ENCODE results near the gene NLK.
"Not testable (repeated sequence)": the region's sequence is repeated elsewhere in the genome, so short reads cannot be mapped to it uniquely, and the experiment has no call there.

The NLK gene

DNA sequence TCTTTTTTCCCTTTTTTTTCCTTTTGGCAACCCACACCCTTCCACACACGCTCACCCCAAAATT is at the start of gene NLK:
TSS of gene NLK (plus strand) at position 21 of the 64 bp plus-strand sequence. CDS start 197 bp downstream, outside the sequence.
- DNase-seq (ENCODE audit: low spot score), result no peak

DNA sequence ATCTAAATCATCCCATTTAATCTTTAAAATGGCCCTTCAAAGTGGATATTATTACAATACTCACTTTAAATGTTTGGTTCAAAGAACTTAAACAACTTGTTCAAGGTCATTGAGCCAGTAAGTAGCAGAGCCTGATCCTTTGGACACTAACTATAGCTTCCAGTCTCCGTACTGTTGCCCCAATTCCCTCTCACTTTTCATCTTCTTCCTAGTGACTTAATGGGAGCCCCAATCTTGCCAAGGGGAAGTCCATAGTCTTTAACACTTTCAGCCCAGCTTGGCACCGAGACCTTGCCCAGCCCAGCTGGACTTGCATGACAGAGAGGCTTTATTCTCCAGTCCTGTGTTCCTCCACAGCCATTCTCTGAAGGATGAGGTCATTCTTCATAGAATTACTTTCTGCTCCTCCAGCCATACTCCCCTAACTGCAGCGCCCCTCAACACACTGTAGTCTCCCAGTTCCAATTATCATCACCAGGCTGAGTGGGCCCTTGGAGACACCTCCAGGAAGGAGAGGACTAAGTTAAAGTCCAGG is 49.2 kb upstream of the NLK start:
- DNase-seq (ENCODE audit: low spot score), result no peak

DNA sequence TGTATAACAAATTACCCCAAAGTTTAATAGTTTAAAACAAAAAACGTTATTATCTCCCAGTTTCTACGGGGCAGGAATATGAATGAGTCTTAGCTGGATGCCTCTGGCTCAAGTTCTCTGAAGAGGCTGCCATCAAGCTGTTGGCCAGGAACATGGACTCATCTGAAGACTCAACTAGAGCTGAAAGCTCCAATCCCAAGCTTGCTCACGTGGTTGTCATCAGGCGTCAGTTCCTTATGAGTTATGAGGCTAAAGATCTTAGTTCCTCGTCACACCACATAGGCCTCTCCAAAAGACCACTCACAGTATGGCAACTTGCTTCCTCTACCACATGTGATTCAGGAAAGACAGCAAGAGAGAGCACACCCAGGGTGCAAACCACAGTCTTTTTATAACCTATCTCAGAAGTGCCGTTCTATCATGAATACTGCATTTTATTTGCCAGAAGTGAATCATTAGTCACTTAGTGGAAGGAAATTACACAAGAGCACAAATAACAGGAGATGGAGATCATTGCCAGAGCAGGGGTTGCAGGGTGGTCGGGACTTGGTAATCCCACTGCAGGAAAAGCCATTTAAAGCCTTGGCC is 48.7 kb upstream of the NLK start:
- DNase-seq (ENCODE audit: low spot score), result no peak

DNA sequence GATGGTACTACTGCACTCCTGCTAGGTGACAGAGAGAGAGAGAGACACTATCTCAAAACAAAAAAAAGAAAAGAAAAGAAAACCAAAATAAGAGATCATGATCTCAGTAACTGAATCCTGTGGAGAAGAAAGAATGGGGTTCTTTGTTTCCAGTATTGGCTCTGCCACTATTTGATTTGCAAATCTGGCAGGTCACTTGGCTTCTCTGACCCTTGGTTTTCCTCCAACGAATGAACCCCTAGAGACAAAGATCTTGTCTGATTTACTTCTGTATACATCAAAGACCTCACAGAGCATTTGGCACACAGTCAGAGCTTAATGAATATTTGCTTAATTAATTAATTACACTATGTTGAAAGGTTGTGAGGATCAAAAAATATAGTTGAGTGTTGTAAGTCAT is 47.9 kb upstream of the NLK start:
- DNase-seq (ENCODE audit: low spot score), result no peak

DNA sequence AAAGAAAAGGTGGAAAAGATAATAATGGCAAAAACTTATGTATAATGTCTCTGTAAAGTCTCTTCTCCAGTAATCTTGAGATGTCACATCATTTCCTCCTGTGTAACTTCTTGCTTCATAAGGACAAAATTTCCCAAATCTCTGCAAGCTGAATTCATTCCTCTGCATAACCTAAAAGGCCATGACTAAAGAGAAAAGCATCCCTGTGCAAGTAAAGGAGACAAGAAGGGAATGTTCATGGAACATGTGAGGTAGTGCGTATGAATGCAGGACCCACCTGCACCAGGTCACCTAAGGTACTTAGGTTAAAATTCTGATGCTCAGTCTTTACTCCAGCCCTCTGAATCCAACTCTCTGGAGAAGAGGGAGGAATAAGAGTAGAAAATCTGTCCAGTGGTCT is 46.9 kb upstream of the NLK start:
- DNase-seq (ENCODE audit: low spot score), result no peak

DNA sequence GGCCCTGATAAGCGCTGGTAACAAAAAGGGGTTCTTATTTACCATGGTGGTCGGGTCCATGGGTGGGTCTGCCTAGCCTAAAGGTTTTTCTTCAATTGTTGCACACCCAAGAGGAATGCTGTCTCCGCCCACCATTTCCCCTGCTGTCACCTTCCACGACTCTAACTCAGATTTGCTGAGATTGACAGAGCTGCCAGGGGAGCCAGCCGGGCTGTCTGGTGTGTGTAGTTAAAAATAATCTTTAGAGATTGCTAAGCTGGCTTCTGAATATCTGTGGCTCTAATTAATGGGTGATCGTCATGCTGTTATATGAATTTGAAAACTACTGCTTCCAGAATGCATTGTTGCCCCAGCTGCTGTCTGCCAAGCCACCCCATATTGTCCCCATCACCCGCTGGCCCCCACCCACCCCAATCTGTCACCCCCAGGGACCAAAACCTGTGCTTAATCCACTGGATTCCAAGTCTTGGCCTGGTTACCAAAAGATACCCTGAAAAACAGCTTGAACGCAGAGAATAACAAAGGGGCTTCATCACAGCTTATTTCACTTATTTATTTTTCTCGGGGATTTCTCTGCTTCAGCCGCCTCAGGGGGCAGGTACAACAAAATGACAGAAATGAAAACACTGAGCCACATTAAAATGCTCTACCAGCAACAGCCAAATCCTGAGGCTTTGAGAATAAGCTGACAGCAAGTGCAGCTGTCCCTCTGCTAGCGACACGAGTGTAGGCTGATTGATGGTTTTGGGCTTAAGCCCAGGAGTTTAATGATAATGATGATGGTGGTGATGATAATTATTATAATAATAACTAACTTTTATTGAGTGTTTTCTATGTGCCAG is 46.1 kb upstream of the NLK start:
- no peak for DNase-seq (ENCODE audit: low spot score)

DNA sequence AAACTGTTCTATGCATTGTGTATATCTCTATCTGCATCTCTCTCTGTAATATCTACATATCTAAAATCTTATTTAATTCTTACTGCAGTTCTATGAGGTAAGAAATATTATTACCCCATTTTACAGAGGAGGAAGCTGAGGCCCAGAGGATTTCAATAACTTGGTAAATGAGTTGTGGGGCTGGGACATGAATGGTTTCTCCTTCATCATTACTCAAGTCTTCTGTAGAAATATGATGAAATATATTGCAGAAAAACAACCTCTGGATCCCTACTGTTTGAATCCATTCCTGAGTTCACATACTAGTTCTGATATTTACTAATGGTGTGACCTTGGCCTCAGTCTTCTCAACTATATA is 45.5 kb upstream of the NLK start:
- DNase-seq (ENCODE audit: low spot score), result no peak

DNA sequence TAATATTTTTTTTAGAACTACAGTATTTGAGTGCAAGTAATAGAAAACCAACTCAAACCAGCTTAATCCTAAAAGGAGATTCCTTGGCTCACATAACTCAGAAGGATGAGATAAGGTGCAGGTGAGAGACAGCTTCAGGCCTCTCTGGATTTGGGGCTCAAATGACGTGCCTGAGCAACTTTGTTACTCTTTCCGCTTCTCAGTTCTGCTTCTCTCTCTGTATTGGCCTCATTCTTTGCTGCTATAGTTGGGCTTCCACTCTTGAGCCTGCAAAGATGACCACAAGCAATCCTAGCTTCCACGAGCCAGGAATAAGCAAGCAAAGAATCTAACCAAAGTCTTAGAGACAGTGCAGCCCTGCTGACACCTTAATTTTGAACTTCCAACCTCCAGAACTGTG is 45.0 kb upstream of the NLK start:
- no peak for DNase-seq (ENCODE audit: low spot score)

DNA sequence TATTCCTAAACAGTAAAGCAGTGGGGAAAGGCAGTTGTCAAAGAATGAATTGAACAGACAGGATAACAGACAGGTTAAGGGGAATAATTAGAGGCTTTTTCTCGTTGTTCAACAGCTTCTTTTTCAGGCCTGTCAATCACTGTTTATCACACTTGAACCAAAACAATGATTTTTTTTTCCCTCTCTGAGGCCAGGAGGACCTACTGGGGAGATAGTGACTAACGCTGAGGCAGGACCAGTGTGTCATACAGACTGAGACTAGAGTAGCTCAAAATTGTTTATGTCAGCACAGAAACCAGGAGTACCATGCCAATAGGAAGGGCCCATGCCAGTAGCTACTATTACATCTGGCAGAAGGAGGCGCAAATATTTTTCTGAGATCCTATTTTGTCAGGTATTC is 41.3 kb upstream of the NLK start:
- no peak for DNase-seq (ENCODE audit: low spot score)

DNA sequence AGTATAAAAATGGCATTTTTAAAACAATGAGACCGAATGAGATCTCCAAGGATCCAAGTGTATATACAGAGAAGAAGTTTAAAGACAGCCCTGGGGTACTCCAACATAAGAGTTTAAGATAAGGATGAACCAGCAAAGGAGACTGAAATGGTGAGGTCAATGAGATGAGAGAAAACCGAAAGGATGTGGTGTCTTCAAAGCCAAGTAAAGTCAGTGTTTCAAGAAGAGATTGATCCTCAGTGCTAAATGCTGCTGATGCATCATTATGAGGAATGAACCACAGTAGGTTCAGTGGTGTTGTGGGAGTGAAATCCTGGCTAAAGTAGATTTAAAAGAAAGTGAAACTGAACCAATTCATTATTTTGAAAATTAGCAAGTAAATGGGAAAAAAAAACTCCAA is 38.1 kb upstream of the NLK start:
- no peak for DNase-seq (ENCODE audit: low spot score)

DNA sequence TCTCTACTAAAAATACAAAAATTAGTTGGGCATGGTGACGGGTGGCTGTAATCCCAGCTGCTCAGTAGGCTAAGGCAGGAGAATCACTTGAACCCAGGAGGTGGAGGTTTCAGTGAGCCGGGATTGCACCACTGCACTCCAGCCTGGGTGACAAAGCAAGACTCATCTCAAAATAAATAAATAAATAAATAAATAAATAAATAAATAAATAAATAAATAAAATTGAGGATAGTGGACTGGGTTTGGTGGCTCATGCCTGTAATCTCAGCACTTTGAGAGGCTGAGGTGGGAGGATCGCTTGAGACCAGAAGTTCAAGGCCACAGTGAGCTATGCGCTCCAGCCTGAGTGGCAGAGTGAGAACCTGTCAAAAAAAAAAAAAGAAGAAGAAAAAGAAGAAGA is 34.6 kb upstream of the NLK start:
- not testable (repeated sequence) for DNase-seq (ENCODE audit: low spot score)

DNA sequence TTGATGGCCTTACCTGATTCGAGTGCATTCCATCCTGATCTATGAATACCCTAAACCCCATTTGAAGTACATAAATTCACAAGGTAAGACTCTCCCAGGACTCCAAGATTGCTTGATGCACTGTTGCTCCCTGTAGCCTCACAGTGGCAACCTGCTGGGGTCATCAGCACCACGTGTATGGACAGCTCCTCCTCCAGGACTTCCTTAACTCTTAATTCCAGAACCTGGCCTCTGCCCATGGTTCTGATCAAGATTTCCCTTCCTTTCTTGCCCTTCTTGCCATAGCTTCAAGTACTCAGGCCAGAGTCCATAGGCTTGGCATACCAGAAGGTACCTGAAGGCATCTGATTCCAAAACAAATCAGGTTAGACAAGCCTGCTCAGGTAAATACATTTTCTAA is 34.0 kb upstream of the NLK start:
- DNase-seq (ENCODE audit: low spot score), result peak; percentile 33

DNA sequence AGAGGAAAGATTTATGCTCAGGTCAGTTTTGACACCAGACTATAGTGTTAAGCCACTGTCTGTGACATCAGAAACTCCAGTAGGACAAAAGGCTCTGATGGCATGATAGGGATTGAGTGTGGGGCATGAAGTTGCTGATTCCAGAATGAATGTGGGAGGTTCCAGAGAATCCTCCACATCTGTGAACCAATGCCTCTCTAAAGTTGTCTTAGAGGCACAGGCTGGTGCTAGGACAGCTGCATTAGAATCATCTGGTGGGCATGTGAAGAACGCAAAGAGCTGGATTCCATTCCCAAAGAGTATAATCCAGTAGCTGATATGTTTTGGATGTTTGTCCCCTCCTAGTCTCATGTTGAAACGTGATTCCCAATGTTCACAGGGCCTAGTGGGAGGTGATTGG is 32.1 kb upstream of the NLK start:
- no peak for DNase-seq (ENCODE audit: low spot score)

DNA sequence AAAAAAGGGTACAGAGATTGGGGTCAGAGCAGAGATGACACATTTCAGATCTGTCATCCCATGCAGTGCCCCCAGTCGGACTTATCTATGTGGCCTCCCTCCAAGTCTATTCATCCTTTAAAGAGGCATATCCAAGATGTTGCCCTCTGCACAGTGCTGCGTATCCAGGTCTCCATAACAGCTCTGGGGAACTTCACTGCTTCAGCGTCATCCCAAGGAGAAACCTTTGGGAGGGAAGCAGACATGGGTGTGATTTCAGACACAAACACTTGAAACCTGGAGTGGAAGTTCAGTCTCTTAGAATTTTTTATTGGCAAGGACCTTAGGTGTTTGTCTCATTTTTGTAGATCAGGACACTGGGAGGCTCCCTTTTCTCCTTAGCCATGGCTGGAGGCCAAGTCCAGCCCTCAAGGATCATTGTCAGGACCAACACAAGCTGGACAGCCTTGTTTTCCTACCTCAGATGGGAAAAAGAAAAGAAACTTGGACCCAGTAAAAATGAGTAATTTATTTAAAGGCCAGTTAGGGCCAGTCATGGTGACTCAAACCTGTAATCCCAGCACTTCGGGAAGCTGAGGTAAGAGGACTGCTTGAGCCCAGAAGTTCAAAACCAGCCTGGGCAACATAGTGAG is 23.9 kb upstream of the NLK start:
- DNase-seq (ENCODE audit: low spot score), result peak; percentile 18

DNA sequence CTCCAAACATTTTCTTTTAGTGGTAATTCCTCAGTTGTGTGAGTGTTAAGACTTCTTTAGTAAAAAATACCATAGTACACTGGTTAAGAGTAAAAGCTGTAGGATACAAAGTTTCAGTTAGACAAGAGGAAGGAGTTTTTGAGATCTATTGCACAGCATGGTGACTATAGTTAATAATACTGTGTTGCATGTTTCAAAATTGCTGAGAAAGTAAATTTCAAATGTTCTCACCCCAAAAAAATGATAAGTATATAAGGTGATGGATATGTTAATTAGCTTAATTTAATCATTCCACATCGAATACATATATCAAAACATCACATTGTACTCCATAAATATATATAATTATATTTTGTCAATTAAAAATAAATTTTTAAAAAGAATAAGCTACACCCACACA is 22.0 kb upstream of the NLK start:
- no peak for DNase-seq (ENCODE audit: low spot score)

DNA sequence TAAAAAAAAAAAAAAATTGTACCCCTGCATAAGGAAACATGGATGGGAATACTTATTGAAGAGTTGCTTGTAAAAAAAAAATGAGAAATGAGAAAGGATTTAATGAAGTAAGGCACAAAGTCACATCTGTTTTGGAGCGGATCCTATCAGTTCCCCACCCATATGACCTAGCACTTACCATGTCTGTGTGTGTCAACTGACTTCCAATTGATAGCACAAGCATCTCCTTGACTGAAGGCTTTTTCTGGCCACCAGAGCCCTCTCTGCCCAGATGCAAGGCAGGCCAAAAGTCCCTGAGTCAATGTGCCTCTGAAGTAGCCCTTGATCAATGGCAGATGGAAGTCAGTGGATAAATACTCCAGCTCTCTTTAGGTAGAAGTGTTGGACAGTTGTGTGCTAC is 13.4 kb upstream of the NLK start:
- no peak for DNase-seq (ENCODE audit: low spot score)

DNA sequence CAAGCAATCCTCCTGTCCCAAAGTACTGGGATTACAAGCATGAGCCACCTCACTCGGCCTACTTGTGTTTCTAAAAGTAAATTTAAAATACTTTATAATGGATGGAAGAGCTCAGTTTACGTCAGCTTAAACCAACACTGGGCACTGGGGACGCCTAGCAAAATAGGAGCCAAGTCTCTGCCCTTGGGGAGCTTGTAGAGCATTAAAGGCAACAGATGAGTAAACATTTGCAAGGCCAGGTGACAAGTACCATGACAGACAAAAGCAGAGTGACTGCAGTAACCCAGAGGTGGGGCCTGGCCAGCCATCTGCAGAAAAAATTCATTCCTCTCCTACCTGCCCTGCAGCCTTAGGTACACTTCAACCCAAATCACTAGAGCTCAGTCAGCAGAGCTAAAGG is 12.1 kb upstream of the NLK start:
- DNase-seq (ENCODE audit: low spot score), result no peak

DNA sequence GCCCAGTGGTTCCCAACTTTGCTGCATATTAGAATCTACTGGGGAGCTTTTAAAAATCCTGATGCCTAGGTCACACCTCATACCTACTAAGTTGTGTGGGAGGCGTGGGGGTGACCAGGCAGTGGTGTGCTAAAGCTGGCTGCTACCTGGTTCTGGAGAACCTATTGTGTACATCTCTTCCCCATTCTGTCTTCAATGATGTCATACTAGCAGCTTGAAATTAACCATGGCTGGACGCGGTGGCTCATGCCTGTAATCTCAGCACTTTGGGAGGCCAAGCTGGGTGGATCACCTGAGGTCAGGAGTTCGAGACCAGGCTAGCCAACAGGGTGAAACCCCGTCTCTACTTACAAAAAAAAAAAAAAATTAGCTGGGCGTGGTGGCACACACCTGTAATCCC is 11.3 kb upstream of the NLK start:
- no peak for DNase-seq (ENCODE audit: low spot score)

DNA sequence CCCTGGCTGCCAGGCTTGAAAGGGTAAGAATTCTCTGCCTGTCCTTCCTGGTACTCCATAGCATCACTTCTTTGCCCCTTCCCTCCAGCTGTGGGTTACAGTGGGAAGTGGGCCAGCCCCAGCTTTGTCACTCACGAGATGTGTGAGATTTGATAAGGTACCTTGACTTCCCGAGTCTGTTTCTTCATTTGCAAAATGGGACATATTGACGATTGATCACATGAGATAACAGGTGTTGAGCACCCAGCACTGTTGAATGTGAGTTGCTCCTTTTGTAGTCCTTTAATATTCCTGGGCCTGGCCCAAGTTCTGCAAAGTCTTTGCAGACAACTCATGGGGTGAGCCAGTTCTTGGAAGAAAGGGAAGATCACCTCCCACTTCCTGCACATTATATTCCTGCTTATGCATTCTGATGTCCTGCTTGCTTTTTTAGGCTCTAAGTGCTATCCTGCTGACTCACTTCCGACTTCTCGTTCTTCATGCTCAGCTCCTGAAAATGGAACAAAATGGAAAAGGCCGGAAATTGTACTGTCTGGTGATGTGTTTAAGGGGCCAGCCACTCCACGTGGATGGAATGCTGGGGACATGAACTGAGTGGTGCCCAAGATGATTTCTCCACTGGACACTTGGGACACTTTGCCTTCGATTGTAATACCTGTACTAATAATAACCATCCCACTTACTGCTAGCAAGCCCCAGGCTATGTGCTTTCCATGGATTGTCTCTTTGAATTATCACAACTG is 8.3 kb upstream of the NLK start:
- DNase-seq (ENCODE audit: low spot score), result peak; percentile 67

DNA sequence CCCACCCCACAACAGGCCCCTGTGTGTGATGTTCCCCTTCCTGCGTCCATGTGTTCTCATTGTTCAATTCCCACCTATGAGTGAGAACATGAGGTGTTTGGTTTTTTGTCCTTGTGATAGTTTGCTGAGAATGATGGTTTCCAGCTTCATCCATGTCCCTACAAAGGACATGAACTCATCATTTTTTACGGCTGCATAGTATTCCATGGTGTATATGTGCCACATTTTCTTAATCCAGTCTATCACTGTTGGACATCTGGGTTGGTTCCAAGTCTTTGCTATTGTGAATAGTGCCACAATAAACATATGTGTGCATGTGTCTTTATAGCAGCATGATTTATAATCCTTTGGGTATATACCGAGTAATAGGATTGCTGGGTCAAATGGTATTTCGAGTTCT is 7.0 kb upstream of the NLK start:
- DNase-seq (ENCODE audit: low spot score), result not testable (repeated sequence)

DNA sequence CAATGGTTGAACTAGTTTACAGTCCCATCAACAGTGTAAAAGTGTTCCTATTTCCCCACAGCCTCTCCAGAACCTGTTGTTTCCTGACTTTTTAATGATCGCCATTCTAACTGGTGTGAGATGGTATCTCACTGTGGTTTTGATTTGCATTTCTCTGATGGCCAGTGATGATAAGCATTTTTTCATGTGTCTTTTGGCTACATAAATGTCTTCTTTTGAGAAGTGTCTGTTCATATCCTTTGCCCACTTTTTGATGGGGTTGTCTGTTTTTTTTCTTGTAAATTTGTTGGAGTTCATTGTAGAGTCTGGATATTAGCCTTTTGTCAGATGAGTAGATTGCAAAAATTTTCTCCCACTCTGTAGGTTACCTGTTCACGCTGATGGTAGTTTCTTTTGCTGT is 6.6 kb upstream of the NLK start:
- DNase-seq (ENCODE audit: low spot score), result not testable (repeated sequence)

DNA sequence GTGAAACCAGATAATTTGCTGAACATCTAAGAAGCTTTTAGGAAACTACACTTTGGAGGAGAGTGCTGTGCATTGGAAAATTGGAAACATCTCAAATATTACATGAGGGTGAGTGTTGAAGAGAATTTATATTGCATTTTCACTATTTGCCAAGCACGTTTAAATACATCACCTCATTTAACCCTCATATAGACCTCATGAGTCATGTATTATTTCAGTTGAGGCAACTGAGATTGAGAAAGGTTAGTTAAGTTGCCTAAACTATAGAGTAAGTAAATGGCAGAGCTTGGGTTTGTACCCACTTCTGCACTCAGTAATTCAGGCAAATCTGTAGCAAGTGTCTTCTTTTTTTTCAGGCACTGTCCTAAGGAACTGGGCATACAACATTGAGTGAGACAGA is 3.7 kb upstream of the NLK start:
- DNase-seq (ENCODE audit: low spot score), result no peak

DNA sequence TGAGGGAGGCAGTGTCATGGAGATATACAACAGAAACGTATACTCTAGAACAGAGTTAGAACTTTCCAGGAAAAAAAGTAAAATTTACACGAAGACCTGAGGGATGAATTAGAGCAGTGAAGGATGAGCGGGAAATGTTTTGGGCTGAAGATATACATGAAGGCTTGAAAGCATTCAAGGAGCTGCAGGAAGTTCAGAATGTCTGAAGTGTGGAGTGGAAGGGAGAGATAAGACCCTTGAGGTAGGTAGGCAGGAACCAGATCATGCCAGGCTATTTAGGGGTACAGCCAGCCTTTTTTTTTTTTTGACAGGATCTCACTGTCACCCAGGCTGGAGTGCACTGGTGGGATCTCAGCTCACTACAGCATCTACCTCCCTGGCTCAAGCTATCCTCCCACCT is 3.2 kb upstream of the NLK start:
- no peak for DNase-seq (ENCODE audit: low spot score)

Data from AG20443 (cell line).